ENCODE results near the gene FEM1A. TPM values are rescaled to one million over a fixed set of nuclear protein-coding genes. Genes with fewer than 3 reads are reported as not detected.

The FEM1A gene
- total and polyA plus RNA-seq, 9 of the 15 experiments (the other 6 are each of a cell fraction or from before 2014, with no cell fraction given): 0.08 to 19.0 (median 6.8) TPM

DNA sequence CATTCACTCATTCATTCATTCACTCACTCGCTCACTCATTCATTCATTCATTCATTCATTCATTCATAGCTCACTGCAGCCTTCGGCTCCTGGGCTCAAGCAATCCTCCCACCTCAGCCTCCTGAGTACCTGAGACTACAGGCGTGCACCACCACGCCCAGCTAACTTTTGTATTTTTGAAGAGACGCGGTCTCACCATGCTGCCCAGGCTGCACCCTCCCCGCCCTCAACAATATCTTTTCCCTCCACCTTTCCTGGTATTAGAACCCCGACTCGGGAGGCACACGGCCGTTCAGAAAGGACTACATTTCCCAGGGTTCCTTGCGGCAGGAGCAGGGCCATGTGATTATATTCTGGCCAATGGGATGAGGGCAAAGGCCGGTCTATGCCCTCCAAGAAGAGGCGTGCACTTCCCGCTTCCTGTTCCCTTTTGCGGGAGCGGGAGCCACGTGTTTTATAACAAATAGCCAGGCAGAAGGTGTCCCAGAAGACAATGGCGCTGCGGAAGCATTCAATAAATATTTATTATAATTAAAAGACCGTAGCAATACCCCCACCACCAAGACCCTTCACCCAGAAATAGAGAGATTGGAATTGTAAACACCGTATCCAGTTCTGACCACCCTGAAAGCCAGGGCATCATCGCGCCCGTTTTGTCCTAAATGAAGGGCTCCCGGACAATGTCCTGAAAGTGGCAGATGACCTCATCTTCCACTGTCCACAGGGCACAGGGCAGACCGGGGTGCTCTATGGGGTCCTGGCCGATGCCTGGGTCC lies 24.1 kb downstream of the FEM1A start (continued):
- TF ChIP-seq, protein P1, sequence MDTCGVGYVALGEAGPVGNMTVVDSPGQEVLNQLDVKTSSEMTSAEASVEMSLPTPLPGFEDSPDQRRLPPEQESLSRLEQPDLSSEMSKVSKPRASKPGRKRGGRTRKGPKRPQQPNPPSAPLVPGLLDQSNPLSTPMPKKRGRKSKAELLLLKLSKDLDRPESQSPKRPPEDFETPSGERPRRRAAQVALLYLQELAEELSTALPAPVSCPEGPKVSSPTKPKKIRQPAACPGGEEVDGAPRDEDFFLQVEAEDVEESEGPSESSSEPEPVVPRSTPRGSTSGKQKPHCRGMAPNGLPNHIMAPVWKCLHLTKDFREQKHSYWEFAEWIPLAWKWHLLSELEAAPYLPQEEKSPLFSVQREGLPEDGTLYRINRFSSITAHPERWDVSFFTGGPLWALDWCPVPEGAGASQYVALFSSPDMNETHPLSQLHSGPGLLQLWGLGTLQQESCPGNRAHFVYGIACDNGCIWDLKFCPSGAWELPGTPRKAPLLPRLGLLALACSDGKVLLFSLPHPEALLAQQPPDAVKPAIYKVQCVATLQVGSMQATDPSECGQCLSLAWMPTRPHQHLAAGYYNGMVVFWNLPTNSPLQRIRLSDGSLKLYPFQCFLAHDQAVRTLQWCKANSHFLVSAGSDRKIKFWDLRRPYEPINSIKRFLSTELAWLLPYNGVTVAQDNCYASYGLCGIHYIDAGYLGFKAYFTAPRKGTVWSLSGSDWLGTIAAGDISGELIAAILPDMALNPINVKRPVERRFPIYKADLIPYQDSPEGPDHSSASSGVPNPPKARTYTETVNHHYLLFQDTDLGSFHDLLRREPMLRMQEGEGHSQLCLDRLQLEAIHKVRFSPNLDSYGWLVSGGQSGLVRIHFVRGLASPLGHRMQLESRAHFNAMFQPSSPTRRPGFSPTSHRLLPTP (IDR thresholded peaks at IDR 0.05; ENCODE audit: borderline replicate concordance, extremely low read depth, insufficient read length): no peak
- TF ChIP-seq, protein P2, sequence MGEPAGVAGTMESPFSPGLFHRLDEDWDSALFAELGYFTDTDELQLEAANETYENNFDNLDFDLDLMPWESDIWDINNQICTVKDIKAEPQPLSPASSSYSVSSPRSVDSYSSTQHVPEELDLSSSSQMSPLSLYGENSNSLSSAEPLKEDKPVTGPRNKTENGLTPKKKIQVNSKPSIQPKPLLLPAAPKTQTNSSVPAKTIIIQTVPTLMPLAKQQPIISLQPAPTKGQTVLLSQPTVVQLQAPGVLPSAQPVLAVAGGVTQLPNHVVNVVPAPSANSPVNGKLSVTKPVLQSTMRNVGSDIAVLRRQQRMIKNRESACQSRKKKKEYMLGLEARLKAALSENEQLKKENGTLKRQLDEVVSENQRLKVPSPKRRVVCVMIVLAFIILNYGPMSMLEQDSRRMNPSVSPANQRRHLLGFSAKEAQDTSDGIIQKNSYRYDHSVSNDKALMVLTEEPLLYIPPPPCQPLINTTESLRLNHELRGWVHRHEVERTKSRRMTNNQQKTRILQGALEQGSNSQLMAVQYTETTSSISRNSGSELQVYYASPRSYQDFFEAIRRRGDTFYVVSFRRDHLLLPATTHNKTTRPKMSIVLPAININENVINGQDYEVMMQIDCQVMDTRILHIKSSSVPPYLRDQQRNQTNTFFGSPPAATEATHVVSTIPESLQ (CRISPR knock-in tag; IDR thresholded peaks at IDR 0.05): no peak
- TF ChIP-seq ZNF445 (CRISPR knock-in tag; IDR thresholded peaks at IDR 0.05; ENCODE audit: low read depth) (no peak), ZFP30 (CRISPR knock-in tag; IDR thresholded peaks at IDR 0.05; ENCODE audit: borderline replicate concordance) (no peak), FOS (IDR thresholded peaks at IDR 0.05; ENCODE audit: extremely low read depth, insufficient read length) (peak; percentile 73), GABPA (tag; conservative IDR thresholded peaks at IDR 0.05; ENCODE audit: low read depth) (peak; percentile 90), KLF10 (CRISPR knock-in tag; IDR thresholded peaks at IDR 0.05) (no peak), ZNF175 (CRISPR knock-in tag; IDR thresholded peaks at IDR 0.05; ENCODE audit: low read depth) (no peak), NR4A1 (CRISPR knock-in tag; IDR thresholded peaks at IDR 0.05) (no peak), NR4A1 (tag; IDR thresholded peaks at IDR 0.05) (no peak), HMG20A (CRISPR knock-in tag; conservative IDR thresholded peaks at IDR 0.05) (no peak), SIN3B (IDR thresholded peaks at IDR 0.05; ENCODE audit: low read depth) (no peak)
- TF ChIP-seq, protein P3, sequence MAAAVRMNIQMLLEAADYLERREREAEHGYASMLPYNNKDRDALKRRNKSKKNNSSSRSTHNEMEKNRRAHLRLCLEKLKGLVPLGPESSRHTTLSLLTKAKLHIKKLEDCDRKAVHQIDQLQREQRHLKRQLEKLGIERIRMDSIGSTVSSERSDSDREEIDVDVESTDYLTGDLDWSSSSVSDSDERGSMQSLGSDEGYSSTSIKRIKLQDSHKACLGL (CRISPR knock-in tag; IDR thresholded peaks at IDR 0.05; ENCODE audit: borderline replicate concordance, poor library complexity, severe bottlenecking): peak; percentile 67
- TF ChIP-seq, protein P4, sequence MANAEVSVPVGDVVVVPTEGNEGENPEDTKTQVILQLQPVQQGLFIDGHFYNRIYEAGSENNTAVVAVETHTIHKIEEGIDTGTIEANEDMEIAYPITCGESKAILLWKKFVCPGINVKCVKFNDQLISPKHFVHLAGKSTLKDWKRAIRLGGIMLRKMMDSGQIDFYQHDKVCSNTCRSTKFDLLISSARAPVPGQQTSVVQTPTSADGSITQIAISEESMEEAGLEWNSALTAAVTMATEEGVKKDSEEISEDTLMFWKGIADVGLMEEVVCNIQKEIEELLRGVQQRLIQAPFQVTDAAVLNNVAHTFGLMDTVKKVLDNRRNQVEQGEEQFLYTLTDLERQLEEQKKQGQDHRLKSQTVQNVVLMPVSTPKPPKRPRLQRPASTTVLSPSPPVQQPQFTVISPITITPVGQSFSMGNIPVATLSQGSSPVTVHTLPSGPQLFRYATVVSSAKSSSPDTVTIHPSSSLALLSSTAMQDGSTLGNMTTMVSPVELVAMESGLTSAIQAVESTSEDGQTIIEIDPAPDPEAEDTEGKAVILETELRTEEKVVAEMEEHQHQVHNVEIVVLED (CRISPR knock-in tag; IDR thresholded peaks at IDR 0.05): no peak
- TF ChIP-seq, protein P5, sequence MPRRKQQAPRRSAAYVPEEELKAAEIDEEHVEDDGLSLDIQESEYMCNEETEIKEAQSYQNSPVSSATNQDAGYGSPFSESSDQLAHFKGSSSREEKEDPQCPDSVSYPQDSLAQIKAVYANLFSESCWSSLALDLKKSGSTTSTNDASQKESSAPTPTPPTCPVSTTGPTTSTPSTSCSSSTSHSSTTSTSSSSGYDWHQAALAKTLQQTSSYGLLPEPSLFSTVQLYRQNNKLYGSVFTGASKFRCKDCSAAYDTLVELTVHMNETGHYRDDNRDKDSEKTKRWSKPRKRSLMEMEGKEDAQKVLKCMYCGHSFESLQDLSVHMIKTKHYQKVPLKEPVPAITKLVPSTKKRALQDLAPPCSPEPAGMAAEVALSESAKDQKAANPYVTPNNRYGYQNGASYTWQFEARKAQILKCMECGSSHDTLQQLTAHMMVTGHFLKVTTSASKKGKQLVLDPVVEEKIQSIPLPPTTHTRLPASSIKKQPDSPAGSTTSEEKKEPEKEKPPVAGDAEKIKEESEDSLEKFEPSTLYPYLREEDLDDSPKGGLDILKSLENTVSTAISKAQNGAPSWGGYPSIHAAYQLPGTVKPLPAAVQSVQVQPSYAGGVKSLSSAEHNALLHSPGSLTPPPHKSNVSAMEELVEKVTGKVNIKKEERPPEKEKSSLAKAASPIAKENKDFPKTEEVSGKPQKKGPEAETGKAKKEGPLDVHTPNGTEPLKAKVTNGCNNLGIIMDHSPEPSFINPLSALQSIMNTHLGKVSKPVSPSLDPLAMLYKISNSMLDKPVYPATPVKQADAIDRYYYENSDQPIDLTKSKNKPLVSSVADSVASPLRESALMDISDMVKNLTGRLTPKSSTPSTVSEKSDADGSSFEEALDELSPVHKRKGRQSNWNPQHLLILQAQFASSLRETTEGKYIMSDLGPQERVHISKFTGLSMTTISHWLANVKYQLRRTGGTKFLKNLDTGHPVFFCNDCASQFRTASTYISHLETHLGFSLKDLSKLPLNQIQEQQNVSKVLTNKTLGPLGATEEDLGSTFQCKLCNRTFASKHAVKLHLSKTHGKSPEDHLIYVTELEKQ (CRISPR knock-in tag; IDR thresholded peaks at IDR 0.05): no peak
